Vagina (tissue), 2 donors: ENCODE measurements around the gene CPA2. TPM values are rescaled to one million over a fixed set of nuclear protein-coding genes. Genes with fewer than 3 reads are reported as not detected.

Source experiments
- DNase-seq, 2 donors: peaks; one replicate each; pipeline ENCODE4 v3.0.0-alpha.2; 2017; ENCODE audit errors: extremely low spot score in 2 of 2
- H3K27ac ChIP-seq: fragments of 200-600 bp; sonication (generic); one replicate; pipeline ENCODE4 v1.5.1; 2019
- H3K27me3 ChIP-seq: fragments of 200-600 bp; sonication (generic); one replicate; pipeline ENCODE4 v1.5.1; 2019
- H3K36me3 ChIP-seq, 2 donors: fragments of 200-600 bp; sonication (generic); one replicate each; pipeline ENCODE4 v1.5.1; 2017 to 2019
- H3K4me1 ChIP-seq: fragments of 200-600 bp; sonication (generic); one replicate; pipeline ENCODE4 v1.5.1; 2019
- H3K4me3 ChIP-seq, 2 donors: fragments of 200-600 bp; sonication (generic); 1 replicate in 1 of 2; 2 replicates in 1 of 2; pipeline ENCODE4 v1.5.1; 2016 to 2019
- H3K9me3 ChIP-seq: fragments of 200-600 bp; sonication (generic); one replicate; pipeline ENCODE4 v1.5.1; 2019
- POLR2A ChIP-seq, 2 donors: fragments of 450-650 bp; IDR thresholded peaks; one replicate each; pipeline ENCODE4 v1.6.1; 2017; ENCODE audit warnings: antibody characterized with exemption in 2 of 2, mild to moderate bottlenecking in 2 of 2, moderate library complexity in 2 of 2
- POLR2AphosphoS5 ChIP-seq, 2 donors: sonication (generic); formaldehyde crosslinking; IDR thresholded peaks; one replicate each; pipeline ENCODE4 v1.9.0; 2017; ENCODE audit warnings: antibody characterized with exemption in 2 of 2, mild to moderate bottlenecking in 2 of 2, low read depth in 1 of 2; ENCODE audit not compliant: insufficient read depth in 1 of 2
- intact Hi-C: fragments of 100-400 bp; cut with DNase I; formaldehyde crosslinking; loops from one replicate; pipeline ENCODE4 v1.15.1; 2023
- total RNA-seq: library from RNA; depleted of rRNA; stranded (reverse); fragments of >200 nt; gene quantifications from one replicate; pipeline ENCODE4 v1.2.3, GENCODE V29; 2016
- TF ChIP-seq, protein P1 (sequence below), 3 experiments: fragments of 450-650 bp in 2 of 3; fragments of 200-600 bp in 1 of 3; sonication (generic) in 1 of 3; IDR thresholded peaks; one replicate each; pipeline ENCODE4 v1.5.1; 2017 to 2019; ENCODE audit warnings: antibody characterized with exemption in 3 of 3, mild to moderate bottlenecking in 2 of 3, moderate library complexity in 2 of 3

Gene CPA2
- total RNA-seq, 1 donor from 2014 or later = not detected

DNA sequence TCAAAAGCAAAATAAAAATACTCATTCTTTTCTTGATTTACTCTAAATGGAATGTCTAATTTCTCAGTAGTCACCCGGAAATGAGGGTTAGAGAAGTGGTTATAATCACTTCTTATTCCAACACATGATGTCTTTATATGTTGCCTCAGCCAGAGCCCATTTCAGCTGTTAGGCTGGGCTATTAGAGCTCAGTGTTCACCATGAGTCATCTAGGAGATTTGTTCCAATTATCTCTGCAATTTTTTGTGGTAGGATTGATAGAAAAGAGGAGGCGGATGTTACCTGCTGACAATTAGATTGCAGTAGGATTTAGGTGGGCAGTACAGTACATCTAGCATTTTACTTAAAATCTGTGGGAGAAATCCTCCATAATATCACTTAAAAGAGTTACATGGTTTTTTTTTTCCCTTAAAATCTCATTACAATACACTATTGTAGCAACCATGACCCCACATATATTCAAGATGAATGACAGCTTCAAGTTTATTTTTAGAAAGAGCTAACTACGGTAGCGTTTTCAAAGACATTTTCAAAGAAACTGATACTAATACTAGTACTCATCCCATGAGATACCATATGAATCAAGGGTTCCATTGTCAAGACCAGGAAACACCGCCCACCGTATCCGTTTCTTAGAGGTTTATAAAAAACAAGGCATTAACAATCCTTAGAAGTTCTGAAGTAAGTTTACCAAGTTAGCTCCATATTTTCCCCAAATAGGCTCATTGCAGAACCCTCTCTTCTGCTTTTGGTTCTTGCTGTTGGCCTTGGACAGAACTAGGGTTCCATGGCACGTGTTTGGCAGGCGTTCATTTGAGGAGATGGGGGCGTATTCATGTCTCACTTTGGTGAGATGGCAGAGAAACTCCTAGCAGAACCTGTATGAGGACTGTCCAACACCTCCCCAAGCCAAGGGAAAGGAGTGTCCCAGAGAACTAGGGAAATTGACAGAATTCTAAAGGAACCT, 10.4 kb downstream of the CPA2 start:
- Histone ChIP-seq H3K4me3 (no peak overlapping the region), H3K27ac (no peak overlapping the region), H3K9me3 (no peaks in the 10 kb centered on the region), H3K4me1 (peaks cover 25% of the 10 kb centered on the region), H3K27me3 (no peaks in the 10 kb centered on the region), H3K36me3 (no peaks in the 10 kb centered on the region)
- intact Hi-C loops = no loop called here
- no peak for TF ChIP-seq POLR2AphosphoS5 (IDR thresholded peaks at IDR 0.05; ENCODE audit: insufficient read depth in 1 of 2, low read depth in 1 of 2)
- TF ChIP-seq, protein P1, sequence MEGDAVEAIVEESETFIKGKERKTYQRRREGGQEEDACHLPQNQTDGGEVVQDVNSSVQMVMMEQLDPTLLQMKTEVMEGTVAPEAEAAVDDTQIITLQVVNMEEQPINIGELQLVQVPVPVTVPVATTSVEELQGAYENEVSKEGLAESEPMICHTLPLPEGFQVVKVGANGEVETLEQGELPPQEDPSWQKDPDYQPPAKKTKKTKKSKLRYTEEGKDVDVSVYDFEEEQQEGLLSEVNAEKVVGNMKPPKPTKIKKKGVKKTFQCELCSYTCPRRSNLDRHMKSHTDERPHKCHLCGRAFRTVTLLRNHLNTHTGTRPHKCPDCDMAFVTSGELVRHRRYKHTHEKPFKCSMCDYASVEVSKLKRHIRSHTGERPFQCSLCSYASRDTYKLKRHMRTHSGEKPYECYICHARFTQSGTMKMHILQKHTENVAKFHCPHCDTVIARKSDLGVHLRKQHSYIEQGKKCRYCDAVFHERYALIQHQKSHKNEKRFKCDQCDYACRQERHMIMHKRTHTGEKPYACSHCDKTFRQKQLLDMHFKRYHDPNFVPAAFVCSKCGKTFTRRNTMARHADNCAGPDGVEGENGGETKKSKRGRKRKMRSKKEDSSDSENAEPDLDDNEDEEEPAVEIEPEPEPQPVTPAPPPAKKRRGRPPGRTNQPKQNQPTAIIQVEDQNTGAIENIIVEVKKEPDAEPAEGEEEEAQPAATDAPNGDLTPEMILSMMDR (IDR thresholded peaks at IDR 0.05) = no peak
- TF ChIP-seq POLR2A (IDR thresholded peaks at IDR 0.05) = no peak
- no peak for DNase-seq

DNA sequence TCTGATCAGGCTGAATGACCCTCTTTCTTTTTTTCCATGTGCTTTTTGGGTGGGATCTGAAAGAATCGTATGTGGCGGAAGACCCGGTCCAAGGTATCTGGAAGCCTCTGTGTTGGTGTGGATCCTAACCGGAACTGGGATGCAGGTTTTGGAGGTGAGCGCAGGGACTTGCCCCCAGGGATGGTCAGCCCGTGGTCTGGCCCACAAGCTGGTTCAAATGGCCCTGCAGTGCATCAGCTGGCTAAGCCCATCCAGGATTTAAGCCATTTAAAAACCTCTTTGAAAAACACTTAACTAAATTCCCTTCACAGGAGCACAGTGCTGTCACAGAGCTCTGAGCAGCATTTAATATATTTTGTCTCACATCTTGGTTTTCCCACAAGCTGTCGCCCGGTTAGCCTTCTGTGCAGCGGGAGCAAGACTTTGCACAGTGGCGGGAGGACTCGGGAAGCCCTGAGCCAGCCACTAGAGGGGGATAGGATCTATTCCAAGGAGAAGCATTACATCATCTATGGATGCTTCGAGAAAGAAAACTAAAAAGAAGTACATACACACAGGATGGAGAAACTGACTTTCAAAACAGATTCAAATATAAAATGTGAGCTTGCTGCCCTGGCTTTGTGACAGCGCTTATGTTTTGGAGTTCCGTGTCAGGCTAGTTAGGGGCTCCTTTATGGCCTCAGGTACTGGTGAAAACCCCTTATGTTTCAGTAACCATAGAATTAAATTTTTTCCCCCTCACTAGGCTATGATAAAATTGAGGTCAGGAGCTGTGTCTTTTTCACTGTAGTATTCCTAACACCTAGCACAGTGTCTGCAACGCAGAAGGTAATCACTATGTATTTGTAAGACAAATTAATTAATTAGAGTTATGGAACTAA, 11.3 kb downstream of the CPA2 start:
- no peaks in the 10 kb centered on the region for H3K36me3 ChIP-seq
- no peak overlapping the region for H3K27ac ChIP-seq
- peaks cover 17% of the 10 kb centered on the region for H3K4me1 ChIP-seq
- intact Hi-C loops = no loop called here
- H3K27me3 ChIP-seq = no peaks in the 10 kb centered on the region
- DNase-seq = peak in 1 of 2 donors; percentile 27
- no peak for TF ChIP-seq POLR2A (IDR thresholded peaks at IDR 0.05)
- TF ChIP-seq, protein P1 (IDR thresholded peaks at IDR 0.05) = peak in 1 of 3 experiments; percentile 36
- no peaks in the 10 kb centered on the region for H3K9me3 ChIP-seq
- no peak overlapping the region for H3K4me3 ChIP-seq

GRCh38 chr7:130278860-130279259, 12.2 kb downstream of the CPA2 start:
- intact Hi-C loops = no loop called here
- peaks cover 12% of the 10 kb centered on the region for H3K4me1 ChIP-seq
- H3K27ac ChIP-seq = no peak overlapping the region
- H3K4me3 ChIP-seq = no peak overlapping the region
- H3K9me3 ChIP-seq = no peaks in the 10 kb centered on the region
- H3K36me3 ChIP-seq = no peaks in the 10 kb centered on the region
- TF ChIP-seq POLR2A (IDR thresholded peaks at IDR 0.05) = no peak
- DNase-seq = no peak
- no peaks in the 10 kb centered on the region for H3K27me3 ChIP-seq

GRCh38 chr7:130279286-130279685, 12.6 kb downstream of the CPA2 start:
- no peak for DNase-seq
- H3K27ac ChIP-seq = no peak overlapping the region

GRCh38 chr7:130279906-130280305, 13.2 kb downstream of the CPA2 start:
- Histone ChIP-seq H3K4me3 (no peak overlapping the region), H3K27me3 (no peaks in the 10 kb centered on the region), H3K36me3 (no peaks in the 10 kb centered on the region), H3K27ac (no peak overlapping the region), H3K9me3 (no peaks in the 10 kb centered on the region), H3K4me1 (peaks cover 5% of the 10 kb centered on the region)
- TF ChIP-seq, protein P1 (IDR thresholded peaks at IDR 0.05) = no peak
- TF ChIP-seq POLR2AphosphoS5 (IDR thresholded peaks at IDR 0.05; ENCODE audit: insufficient read depth in 1 of 2, low read depth in 1 of 2) = no peak
- TF ChIP-seq POLR2A (IDR thresholded peaks at IDR 0.05) = no peak
- intact Hi-C loops = loop anchor here (5.0 kb wide), 1 partner anchor 712 kb away; no protein-coding TSS in a partner anchor
- no peak for DNase-seq

More at GRCh38 chr7:130279286-130279685, 12.6 kb downstream of the CPA2 start:
- Histone ChIP-seq H3K9me3 (no peaks in the 10 kb centered on the region), H3K4me3 (no peak overlapping the region), H3K27me3 (no peaks in the 10 kb centered on the region), H3K4me1 (peaks cover 8% of the 10 kb centered on the region), H3K36me3 (no peaks in the 10 kb centered on the region)
- intact Hi-C loops = no loop called here
- TF ChIP-seq POLR2AphosphoS5 (IDR thresholded peaks at IDR 0.05; ENCODE audit: insufficient read depth in 1 of 2, low read depth in 1 of 2) (no peak), POLR2A (IDR thresholded peaks at IDR 0.05) (no peak)
- TF ChIP-seq, protein P1 (IDR thresholded peaks at IDR 0.05) = no peak
